ENCODE data around the gene FCRL3. TPM values are rescaled to one million over a fixed set of nuclear protein-coding genes. Genes with fewer than 3 reads are reported as not detected.

FCRL3 gene
- total and polyA plus RNA-seq, 8 donors, result 0.02 to 0.09 (median 0.09) TPM; not detected in 5

DNA sequence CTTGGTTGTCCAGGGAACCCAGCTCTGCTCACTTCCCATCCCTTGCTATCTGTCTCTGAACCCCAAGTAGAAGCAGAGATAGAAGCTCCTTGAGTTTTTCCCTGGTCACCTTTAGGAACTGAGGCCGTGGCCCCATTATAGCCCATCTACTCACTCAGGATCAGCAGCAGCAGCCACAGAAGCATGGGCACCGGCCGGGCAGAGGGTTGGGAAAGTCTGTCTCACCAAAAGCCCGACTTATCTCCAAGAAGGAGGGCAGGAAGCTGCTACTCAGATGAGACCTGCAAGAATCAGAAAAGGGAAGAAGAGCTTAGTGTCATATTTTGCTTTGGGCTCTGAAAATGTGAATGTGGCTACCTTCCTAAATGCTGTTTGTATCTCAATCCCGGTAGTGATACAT lies 264 bp downstream of the FCRL3 start:
- 60% methylated on average over 5 of the region's 5 CpGs for WGBS, 2 donors
- intact Hi-C loops (cut with DNase I), result no loop called here

DNA sequence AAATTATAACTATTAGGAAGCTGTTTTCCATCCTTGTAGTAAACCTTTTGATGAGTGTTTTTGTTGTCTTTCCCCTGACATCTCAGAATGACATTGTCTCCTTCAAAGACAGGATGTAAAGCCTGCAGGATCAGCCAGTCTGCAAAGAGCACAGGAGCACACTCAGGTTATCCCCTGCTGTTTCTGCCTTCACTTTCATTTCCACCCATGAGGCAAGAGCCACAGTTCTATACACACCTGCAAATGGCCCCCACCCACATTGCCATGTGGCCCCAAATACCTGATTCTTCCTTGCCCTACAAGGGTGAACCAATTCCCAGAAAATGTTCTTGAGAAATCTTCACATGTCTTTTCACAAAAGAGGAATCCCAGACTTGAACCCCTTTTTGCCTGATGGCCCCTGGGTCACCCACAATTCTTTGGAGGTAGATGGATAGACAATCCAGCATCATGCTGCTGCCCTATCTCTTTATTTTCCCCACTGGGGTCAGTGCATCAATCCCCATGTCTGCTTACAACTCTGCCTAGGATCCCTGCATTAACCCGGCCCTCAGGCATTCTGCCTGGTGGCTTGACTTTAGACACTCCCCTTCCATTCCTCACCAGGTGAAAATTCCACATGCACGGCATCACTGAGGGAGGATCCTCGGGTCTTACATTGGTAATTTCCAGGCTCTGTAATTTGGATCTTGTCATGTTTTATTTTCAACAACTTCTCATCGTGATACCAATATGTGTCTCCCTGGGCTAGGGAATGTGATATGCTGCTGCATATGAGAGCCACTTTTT lies 2.6 kb downstream of the FCRL3 start:
- FAIRE-seq (no peak), DNase-seq (no peak), ATAC-seq (no peak)
- H3K36me3 ChIP-seq, result no peaks in the 10 kb centered on the region
- no peaks in the 10 kb centered on the region for H3K9me3 ChIP-seq
- no peak overlapping the region for H3K27ac ChIP-seq
- WGBS, 2 donors, result 55 to 56% methylated on average over 4 of the region's 4 CpGs
- intact Hi-C loops (cut with DNase I), result loop anchor here in 1 of 3 donors (10.0 kb wide), 1 partner anchor 113 kb away; no protein-coding TSS in a partner anchor
- TF ChIP-seq, protein P1, sequence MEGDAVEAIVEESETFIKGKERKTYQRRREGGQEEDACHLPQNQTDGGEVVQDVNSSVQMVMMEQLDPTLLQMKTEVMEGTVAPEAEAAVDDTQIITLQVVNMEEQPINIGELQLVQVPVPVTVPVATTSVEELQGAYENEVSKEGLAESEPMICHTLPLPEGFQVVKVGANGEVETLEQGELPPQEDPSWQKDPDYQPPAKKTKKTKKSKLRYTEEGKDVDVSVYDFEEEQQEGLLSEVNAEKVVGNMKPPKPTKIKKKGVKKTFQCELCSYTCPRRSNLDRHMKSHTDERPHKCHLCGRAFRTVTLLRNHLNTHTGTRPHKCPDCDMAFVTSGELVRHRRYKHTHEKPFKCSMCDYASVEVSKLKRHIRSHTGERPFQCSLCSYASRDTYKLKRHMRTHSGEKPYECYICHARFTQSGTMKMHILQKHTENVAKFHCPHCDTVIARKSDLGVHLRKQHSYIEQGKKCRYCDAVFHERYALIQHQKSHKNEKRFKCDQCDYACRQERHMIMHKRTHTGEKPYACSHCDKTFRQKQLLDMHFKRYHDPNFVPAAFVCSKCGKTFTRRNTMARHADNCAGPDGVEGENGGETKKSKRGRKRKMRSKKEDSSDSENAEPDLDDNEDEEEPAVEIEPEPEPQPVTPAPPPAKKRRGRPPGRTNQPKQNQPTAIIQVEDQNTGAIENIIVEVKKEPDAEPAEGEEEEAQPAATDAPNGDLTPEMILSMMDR (IDR thresholded peaks at IDR 0.05), result no peak
- H3K4me3 ChIP-seq, result no peak overlapping the region
- no peaks in the 10 kb centered on the region for H3K27me3 ChIP-seq
- H3K4me1 ChIP-seq, result no peaks in the 10 kb centered on the region

More for the DNA sequence above, 264 bp downstream of the FCRL3 start:
- no peak for ATAC-seq
- TF ChIP-seq, protein P1 (IDR thresholded peaks at IDR 0.05), result no peak
- no peaks in the 10 kb centered on the region for H3K9me3 ChIP-seq
- FAIRE-seq, result no peak
- no peak overlapping the region for H3K27ac ChIP-seq
- H3K27me3 ChIP-seq, result no peaks in the 10 kb centered on the region
- no peaks in the 10 kb centered on the region for H3K36me3 ChIP-seq
- no peak for DNase-seq
- H3K4me3 ChIP-seq, result no peak overlapping the region
- no peaks in the 10 kb centered on the region for H3K4me1 ChIP-seq

DNA sequence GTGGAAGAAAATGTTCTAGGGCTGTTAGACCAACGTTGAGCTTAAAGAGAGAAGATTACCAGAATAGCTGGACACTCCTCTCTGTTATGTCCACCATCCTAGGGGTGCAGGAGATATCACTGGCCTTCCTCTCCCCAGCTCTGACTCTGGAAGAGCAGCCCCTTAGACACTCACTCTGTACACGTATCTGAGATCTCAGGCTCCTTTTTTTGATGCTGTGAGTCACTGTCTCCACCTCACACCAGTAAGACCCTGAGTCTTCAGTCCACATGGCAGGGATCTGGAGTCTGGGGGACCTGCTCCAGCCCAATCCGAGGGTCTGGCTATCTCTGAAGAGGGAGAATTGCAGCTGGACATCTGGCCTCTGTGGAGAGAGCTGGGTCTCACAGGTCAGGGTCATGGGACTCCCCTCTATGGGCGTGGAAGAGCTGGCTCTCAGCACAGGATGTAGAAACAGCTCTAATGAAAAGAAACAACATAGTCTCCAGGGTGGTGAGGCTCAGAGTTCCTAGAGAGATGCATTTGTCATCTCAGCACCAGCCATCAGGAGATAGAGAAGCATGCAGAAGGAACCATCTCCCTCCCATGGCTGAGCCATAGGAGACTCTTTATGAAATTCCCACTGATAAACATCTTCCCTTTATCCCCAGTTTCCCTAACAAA lies 3.5 kb downstream of the FCRL3 start:
- Histone ChIP-seq H3K4me3 (no peak overlapping the region), H3K27me3 (no peaks in the 10 kb centered on the region), H3K36me3 (no peaks in the 10 kb centered on the region), H3K4me1 (no peaks in the 10 kb centered on the region), H3K27ac (no peak overlapping the region), H3K9me3 (no peaks in the 10 kb centered on the region)
- intact Hi-C loops (cut with DNase I), result loop anchor here in 1 of 3 donors (10.0 kb wide), 1 partner anchor 112 kb away; no protein-coding TSS in a partner anchor
- FAIRE-seq (no peak), ATAC-seq (no peak), DNase-seq (no peak)
- WGBS, 2 donors, result 39 to 47% methylated on average over 4 of the region's 4 CpGs
- TF ChIP-seq, protein P1 (IDR thresholded peaks at IDR 0.05), result no peak

DNA sequence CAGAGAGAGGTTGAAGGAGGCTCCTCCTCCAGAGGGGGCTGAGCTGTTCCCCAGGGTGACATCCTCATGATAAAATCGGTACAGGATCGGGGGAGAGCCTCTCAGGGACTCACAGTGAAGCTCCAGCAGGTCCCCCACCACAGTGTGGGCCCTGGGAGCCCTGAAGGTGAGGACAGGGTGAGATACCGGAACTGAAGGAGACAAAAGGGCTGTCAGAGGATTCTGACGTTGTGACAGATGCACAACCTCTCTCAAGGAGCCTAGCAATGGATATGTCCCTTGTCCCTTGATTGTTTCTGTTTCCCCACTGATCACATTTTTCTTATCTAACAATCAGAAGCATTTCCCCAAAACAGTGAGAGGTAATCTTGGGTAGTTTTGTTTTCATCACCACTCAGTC lies 5.2 kb downstream of the FCRL3 start:
- Histone ChIP-seq H3K4me1 (no peaks in the 10 kb centered on the region), H3K9me3 (no peaks in the 10 kb centered on the region), H3K27me3 (no peaks in the 10 kb centered on the region), H3K36me3 (no peaks in the 10 kb centered on the region), H3K4me3 (no peak overlapping the region), H3K27ac (no peak overlapping the region)
- DNase-seq (no peak), ATAC-seq (no peak), FAIRE-seq (no peak)
- WGBS, 2 donors, result 43 to 49% methylated on average over 4 of the region's 4 CpGs
- intact Hi-C loops (cut with DNase I), result loop anchor here in 1 of 3 donors (10.0 kb wide), 1 partner anchor 111 kb away; no protein-coding TSS in a partner anchor
- TF ChIP-seq, protein P1 (IDR thresholded peaks at IDR 0.05), result no peak
